DOHH2 (cell line): Measurements from ENCODE around the gene TANGO2.

ENCODE experiments used
- EZH2phosphoT487 ChIP-seq: fragments of 200-600 bp; sonication (generic); IDR thresholded peaks from 2 replicates; pipeline ENCODE4 v1.6.1; 2017; ENCODE audit warnings: borderline replicate concordance, mild to moderate bottlenecking, antibody characterized with exemption, low read length, moderate library complexity, mixed read lengths
- TF ChIP-seq, protein P1 (sequence below): fragments of 200-600 bp; sonication (generic); IDR thresholded peaks from one replicate; pipeline ENCODE4 v1.5.1; 2014; ENCODE audit warnings: antibody characterized with exemption, mild to moderate bottlenecking, low read depth, low read length; ENCODE audit not compliant: poor library complexity, severe bottlenecking

DNA sequence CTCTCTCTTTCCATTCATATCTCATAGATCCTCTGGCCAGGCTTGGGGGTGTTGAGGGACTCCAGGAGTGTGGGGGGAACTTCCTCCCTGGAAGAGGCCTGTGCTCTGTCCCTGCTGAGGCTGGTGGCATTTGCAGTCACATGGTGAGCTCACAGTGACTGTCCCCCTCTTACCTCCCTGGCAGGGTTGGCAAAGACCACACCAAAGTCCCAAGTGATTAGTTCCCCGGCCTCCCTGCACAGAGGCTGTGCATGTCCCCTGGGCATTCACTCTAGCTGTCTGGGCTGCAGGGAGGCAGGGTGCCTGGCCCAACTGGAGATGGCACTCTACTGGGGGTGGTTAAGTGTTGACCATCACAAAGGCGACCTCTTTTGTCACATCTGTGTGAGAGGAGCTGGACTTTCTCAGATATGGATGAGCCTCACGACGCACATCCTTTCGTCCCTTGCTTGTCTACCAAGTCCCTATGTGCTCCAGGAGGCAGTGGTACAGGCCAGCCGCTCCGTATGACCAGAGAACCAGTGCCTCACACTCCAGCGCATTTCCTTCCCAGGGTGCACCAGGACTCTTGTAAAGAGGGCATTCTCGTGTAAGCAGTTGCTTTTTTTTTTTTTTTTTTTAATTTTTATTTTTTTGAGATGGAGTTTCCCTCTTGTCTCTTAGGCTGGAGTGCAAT lies 8.8 kb downstream of the TANGO2 start:
- TF ChIP-seq, protein P1, sequence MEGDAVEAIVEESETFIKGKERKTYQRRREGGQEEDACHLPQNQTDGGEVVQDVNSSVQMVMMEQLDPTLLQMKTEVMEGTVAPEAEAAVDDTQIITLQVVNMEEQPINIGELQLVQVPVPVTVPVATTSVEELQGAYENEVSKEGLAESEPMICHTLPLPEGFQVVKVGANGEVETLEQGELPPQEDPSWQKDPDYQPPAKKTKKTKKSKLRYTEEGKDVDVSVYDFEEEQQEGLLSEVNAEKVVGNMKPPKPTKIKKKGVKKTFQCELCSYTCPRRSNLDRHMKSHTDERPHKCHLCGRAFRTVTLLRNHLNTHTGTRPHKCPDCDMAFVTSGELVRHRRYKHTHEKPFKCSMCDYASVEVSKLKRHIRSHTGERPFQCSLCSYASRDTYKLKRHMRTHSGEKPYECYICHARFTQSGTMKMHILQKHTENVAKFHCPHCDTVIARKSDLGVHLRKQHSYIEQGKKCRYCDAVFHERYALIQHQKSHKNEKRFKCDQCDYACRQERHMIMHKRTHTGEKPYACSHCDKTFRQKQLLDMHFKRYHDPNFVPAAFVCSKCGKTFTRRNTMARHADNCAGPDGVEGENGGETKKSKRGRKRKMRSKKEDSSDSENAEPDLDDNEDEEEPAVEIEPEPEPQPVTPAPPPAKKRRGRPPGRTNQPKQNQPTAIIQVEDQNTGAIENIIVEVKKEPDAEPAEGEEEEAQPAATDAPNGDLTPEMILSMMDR: no peak
- no peak for TF ChIP-seq EZH2phosphoT487
